Epidermal melanocyte (primary cell): ENCODE results near the gene STKLD1.
A peak's percentile ranks its signal among the peaks of the same experiment; 100 is the strongest.
"Not testable (repeated sequence)": the region's sequence is repeated elsewhere in the genome, so short reads cannot be mapped to it uniquely, and the experiment has no call there.

Experiments used
- DNase-seq: peaks from one replicate; pipeline ENCODE4 v3.0.0; 2011; ENCODE audit warnings: low spot score; ENCODE audit not compliant: insufficient read length

Gene STKLD1

GRCh38 chr9:133384736-133385321, 8.7 kb downstream of the STKLD1 start:
- DNase-seq = no peak

DNA sequence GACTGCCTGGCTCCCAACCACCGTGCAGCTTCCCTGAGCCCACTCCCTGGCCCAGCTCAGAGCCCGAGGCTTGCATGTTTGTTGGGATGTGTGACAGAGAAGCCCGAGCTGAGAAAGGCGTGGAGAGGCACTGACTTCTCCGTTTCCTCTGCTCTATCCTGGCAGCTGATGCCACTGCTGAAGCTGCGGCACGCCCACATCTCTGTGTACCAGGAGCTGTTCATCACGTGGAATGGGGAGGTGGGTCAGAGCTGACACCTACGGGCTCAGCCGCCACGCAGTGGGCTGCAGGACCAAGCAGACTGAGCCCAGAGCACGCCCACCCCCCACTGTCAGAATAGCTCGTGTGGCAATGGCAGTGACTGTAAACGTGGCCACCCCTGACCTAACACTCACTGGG, 9.3 kb downstream of the STKLD1 start:
- no peak for DNase-seq

GRCh38 chr9:133386338-133386737, 10.2 kb downstream of the STKLD1 start:
- no peak for DNase-seq

DNA sequence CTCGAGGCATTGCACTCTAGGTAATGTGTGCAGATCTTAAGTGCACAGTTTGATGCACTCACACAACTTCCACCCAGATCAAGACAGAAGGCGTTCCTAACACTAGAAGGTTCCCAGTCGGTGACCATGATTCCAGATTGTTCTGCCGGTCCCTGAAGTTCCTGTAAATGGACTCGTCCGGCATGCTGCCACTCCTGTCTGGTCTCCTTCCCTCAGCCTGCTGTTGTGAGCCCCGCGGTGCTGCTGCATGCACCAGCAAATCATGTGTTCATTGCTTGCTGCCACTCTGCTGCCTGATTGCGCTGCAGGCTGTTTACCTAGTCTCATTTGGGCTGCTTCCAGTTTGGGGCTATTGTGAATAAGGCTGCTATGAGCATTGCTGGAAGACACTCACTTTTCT, 11.5 kb downstream of the STKLD1 start:
- DNase-seq = no peak

- DNase-seq = peak; percentile 7
These were observed 12.9 kb downstream of the STKLD1 start for GRCh38 chr9:133389025-133389557.

DNA sequence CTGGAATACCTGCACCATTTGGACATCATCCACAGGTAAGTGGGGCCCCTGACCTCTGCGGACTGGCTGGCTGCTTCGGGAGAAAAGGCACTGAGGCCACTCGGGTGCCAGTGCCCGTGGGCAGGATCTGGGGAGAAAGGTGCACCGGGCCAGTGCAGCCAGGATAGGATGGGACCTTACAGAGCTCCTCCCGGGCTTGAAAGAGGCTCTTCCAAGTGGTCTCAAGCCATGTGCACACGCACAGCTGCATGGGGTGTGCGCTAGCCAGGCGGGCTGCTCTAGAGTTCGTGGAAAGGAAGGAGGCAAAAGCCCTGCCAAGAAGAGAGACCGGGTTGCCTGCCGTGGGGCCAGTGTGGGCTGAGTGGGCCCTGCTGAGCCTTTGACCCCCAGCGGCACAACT, 13.4 kb downstream of the STKLD1 start:
- no peak for DNase-seq

DNA sequence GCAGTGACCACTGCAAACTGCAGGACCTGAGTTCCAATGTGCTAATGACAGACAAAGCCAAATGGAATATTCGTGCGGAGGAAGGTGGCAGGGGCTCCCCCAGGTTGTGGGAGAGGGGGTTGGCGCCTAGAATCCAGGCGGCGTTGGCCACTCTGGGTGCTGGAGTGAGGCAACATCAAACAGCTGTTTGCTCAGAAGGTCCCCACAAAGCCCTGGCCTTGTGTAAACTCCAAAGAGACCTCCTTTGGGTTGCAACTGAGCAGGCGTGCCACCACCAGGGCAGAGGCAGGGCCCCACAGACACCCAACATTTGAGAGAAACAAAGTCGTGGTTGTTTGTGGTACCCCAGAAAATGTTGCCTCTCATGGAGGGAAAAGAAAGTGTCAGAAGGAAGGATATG, 14.5 kb downstream of the STKLD1 start:
- no peak for DNase-seq

DNA sequence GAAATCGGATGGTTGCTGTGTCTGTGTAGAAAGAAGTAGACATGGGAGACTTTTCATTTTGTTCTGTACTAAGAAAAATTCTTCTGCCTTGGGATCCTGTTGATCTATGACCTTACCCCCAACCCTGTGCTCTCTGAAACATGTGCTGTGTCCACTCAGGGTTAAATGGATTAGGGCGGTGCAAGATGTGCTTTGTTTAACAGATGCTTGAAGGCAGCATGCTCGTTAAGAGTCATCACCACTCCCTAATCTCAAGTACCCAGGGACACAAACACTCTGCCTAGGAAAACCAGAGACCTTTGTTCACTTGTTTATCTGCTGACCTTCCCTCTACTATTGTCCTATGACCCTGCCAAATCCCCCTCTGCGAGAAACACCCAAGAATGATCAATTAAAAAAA, 15.3 kb downstream of the STKLD1 start:
- DNase-seq = not testable (repeated sequence)

DNA sequence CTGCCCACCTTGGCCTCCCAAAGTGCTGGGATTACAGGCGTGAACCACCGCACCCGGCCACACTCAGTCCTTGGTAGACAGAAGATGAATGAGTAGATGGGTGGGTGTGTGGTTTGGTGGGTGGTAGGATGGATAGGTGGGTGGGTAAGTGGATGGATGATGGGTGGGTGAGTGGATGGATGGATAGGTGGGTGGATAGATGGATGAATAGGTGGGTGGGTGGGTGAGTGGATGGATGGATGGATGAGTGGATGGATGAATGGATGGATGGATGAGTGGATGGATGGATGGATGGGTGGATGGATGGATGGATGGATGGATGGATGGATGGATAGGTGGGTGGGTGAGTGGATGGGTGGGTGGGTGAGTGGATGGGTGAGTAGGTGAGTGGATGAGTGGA, 16.1 kb downstream of the STKLD1 start:
- not testable (repeated sequence) for DNase-seq

- no peak for DNase-seq
These were observed 17.2 kb downstream of the STKLD1 start for GRCh38 chr9:133393399-133393798.

DNA sequence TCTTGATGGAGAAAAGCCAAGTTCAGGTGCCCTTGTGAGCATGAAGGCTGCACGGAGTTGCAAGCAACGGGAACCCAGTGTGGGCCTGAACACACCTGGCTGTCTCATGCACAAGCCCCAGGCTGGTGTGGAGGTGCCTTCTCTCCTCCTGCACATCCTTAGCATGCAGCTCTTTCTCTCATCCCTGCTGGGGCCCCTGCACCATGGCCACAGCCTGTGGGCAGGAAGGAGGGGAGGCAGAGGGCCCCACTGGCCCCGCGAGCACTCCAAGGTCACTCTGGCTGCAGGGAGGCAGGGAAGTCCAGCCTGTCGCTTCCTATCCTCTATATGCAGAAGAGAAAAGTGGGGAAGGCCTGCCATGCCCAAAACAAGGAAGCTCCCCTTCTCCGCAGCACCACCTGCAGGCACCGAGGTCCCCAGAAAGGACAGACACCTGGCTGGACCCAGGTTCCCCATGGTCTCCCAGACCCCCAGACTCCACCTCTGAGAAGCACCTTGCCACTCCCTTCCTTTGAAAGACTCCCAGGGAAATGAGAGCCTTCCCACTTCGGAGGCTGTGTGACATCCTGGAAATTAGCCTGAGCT, 18.6 kb downstream of the STKLD1 start:
- peak; percentile 17 for DNase-seq

- DNase-seq = peak; percentile 7
These were observed 20.8 kb downstream of the STKLD1 start for GRCh38 chr9:133396952-133397351.

GRCh38 chr9:133397370-133397769, 21.2 kb downstream of the STKLD1 start:
- peak; percentile 12 for DNase-seq

GRCh38 chr9:133397895-133398294, 21.7 kb downstream of the STKLD1 start:
- peak; percentile 10 for DNase-seq

GRCh38 chr9:133400292-133400691, 24.1 kb downstream of the STKLD1 start:
- peak; percentile 2 for DNase-seq

- DNase-seq = peak; percentile 11
These were observed 25.4 kb downstream of the STKLD1 start for GRCh38 chr9:133401588-133401987.

DNA sequence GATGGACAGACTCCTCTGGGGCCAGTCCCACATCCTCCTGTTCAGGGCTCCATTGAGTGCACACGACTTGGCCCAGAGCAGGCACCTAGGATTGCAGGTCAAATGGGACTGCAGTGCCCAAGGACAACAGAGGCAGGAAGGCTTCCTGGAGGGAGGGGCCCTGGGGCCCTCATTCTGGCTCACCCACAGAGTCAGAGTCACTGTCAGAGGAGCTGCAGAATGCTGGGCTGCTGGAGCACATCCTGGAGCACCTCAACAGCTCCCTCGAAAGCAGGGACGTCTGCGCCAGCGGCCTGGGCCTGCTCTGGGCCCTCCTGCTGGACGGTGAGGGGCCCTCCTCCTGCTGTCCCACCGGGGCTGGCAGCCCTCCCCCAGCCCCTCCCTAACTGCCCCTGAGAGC, 26.5 kb downstream of the STKLD1 start:
- DNase-seq = no peak

DNA sequence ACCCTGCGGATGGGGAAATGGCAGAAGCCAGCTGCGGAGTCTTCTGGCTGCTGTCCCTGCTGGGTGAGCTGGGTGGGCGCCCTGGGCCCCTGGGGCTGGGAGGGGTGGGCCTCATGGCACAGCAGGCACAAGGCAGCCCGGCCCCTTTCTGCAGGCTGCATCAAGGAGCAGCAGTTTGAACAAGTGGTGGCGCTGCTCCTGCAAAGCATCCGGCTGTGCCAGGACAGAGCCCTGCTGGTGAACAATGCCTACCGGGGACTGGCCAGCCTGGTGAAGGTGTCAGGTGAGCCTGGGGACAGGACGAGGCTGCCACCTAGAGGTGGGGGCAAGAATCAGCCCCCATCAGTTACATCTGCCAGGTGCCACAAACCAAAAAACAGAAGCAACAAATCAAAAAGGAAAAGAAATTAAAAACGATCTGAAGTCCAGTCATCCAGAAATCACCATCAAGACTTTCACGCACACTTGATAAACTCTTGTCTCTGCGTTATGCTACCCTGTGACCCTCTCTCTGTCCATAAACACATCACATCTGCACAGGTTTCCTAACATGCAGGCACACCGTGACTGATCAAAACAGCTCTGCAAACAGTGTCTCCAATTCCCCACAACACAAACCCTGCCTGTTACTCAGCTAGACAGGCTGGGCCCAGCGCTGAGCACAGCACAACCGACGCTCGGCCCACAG, 27.7 kb downstream of the STKLD1 start:
- peak; percentile 11 for DNase-seq

DNA sequence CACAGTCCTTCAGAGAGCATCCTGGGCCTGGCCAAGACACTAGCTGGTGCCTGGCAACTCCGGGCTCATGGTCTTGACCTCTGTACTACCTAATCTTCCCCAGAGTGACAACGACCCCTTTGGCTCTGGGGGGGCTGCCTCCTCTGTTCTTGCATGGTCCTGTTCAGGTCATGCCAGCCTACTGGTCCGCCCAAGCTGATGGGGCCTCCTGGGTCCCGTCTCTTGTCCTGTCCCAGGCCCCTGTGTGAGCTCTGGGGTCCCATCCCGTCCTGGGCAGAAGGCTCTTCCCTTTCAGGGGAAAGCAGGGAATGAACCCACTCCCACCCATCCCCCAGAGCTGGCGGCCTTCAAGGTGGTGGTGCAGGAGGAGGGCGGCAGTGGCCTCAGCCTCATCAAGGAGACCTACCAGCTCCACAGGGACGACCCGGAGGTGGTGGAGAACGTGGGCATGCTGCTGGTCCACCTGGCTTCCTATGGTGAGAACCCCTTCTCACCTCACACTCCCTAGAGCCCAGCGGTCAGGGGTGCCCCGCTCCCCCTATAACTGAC, 28.4 kb downstream of the STKLD1 start:
- DNase-seq = no peak

DNA sequence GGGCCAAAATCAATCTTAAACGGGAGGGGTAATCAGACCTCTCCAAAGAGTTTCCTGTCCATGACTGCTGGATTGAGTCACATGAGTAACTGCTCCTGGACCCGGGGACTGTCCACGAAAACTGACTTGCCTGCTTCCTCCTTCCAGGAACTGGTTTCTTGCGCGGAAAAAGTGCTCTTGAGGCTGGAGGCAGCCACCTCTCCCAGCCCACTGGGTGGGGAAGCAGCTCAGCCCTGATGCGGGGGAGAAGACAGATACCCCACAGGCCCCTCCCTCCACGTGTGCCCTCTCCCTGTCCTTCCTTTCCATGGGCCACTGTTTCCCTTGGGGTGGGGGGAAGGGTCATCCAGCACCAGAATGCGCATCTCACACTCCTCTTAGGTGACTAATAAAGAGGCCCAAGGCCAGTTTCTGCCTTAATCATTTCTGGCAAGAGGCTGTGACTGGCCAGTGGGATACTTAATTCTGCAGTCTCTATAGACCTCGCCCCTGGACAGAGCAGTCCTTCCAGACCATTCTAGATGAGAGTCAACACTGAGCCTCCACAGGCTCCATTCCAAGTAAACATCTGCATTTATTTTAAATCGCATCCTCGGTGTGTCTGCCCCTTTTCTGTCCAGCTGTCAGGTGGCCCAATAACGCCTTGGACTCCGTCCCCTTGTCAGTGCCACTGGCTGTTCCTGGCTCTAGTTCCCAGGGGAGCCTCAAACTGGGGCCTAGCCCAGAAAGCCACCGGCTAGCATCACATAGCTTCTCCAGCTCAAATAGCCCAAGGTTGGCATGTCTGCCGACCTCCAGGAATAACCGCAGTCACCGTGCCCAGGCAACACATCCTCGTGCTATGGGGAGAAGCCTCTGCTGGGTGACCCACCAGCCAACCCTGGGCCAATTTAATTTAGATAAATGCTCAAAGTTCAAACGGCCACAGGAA, 29.6 kb downstream of the STKLD1 start:
- DNase-seq = peak; percentile 11
